HG02981 (cell line): ENCODE results near the gene ANKLE1.
A peak's percentile ranks its signal among the peaks of the same experiment; 100 is the strongest.

Experiments
- ATAC-seq: cut with Tn5 transposase; IDR thresholded peaks from one replicate; pipeline ENCODE4 v1.9.1; 2021; ENCODE audit warnings: mild to moderate bottlenecking, moderate library complexity; ENCODE audit not compliant: unreplicated experiment

The ANKLE1 gene

GRCh38 chr19:17281391-17282304 is at the start of gene ANKLE1:
ANKLE1 (plus strand) TSS chr19:17281901; CDS start chr19:17281921, 20 bp downstream.
- no peak for ATAC-seq

GRCh38 chr19:17232258-17232657 is 49.4 kb upstream of the ANKLE1 start:
- ATAC-seq, result no peak

- ATAC-seq, result no peak
Observed at GRCh38 chr19:17234911-17235299, 46.8 kb upstream of the ANKLE1 start.

GRCh38 chr19:17235300-17235970 is 46.3 kb upstream of the ANKLE1 start:
- ATAC-seq, result peak; percentile 77

GRCh38 chr19:17235971-17236777 is 45.5 kb upstream of the ANKLE1 start:
- ATAC-seq, result peak; percentile 6

- no peak for ATAC-seq
Observed at GRCh38 chr19:17236811-17237543, 44.7 kb upstream of the ANKLE1 start.

- ATAC-seq, result no peak
Observed at GRCh38 chr19:17237747-17238706, 43.7 kb upstream of the ANKLE1 start.

- ATAC-seq, result no peak
Observed at GRCh38 chr19:17240062-17240752, 41.5 kb upstream of the ANKLE1 start.

- ATAC-seq, result no peak
Observed at GRCh38 chr19:17240826-17241399, 40.8 kb upstream of the ANKLE1 start.

- no peak for ATAC-seq
Observed at GRCh38 chr19:17242431-17243208, 39.1 kb upstream of the ANKLE1 start.

- no peak for ATAC-seq
Observed at GRCh38 chr19:17243211-17243829, 38.4 kb upstream of the ANKLE1 start.

GRCh38 chr19:17243830-17244617 is 37.7 kb upstream of the ANKLE1 start:
- no peak for ATAC-seq

GRCh38 chr19:17244618-17245534 is 36.8 kb upstream of the ANKLE1 start:
- ATAC-seq, result no peak

GRCh38 chr19:17245535-17245984 is 36.1 kb upstream of the ANKLE1 start, which contains the start of gene NR2F6:
NR2F6 (minus strand) TSS chr19:17245919; CDS start chr19:17245220, 699 bp downstream.
- ATAC-seq, result no peak
